GM12878 (cell line): ENCODE results near the gene PDE1C. TPM values are rescaled to one million over a fixed set of nuclear protein-coding genes. Genes with fewer than 3 reads are reported as not detected.
A peak's percentile ranks its signal among the peaks of the same experiment; 100 is the strongest.

ENCODE experiments used
- ATF2 ChIP-seq: IDR thresholded peaks from 2 replicates; pipeline ENCODE4 v1.6.1; 2012; ENCODE audit warnings: low read length, inconsistent platforms
- CBX3 ChIP-seq: fragments of 200-600 bp; sonication (generic); IDR thresholded peaks from 2 replicates; pipeline ENCODE4 v1.6.1; 2016; ENCODE audit warnings: low read depth, borderline replicate concordance
- CEBPZ ChIP-seq: fragments of 150-350 bp; IDR thresholded peaks from 2 replicates; pipeline ENCODE4 v1.6.1; 2016; ENCODE audit warnings: low read depth, low read length
- CREB1 ChIP-seq: IDR thresholded peaks from 2 replicates; pipeline ENCODE4 v1.6.1; 2012; ENCODE audit warnings: low read depth, mild to moderate bottlenecking, inconsistent platforms
- GABPA ChIP-seq: IDR thresholded peaks from 2 replicates; pipeline ENCODE4 v1.6.1; 2014; ENCODE audit warnings: antibody characterized with exemption, low read depth, mild to moderate bottlenecking, inconsistent platforms
- IKZF2 ChIP-seq, 2 experiments: fragments of 450-650 bp; IDR thresholded peaks; 2 replicates each; pipeline ENCODE4 v1.6.1; 2017; ENCODE audit warnings: mild to moderate bottlenecking in 2 of 2, moderate library complexity in 2 of 2
- JUND ChIP-seq: IDR thresholded peaks from 2 replicates; pipeline ENCODE4 v1.6.1; 2012; ENCODE audit warnings: low read depth, mild to moderate bottlenecking, low read length, improper control_type of control experiment, moderate library complexity
- MAX ChIP-seq: IDR thresholded peaks from 2 replicates; pipeline ENCODE4 v1.6.1; 2012; ENCODE audit warnings: low read depth, low read length, improper control_type of control experiment
- MEF2A ChIP-seq: IDR thresholded peaks from 2 replicates; pipeline ENCODE4 v1.6.1; 2011; ENCODE audit warnings: low read depth, mild to moderate bottlenecking, low read length, moderate library complexity; ENCODE audit not compliant: insufficient read depth
- MEF2B ChIP-seq: fragments of 450-650 bp; IDR thresholded peaks from 2 replicates; pipeline ENCODE4 v1.6.1; 2018; ENCODE audit warnings: mild to moderate bottlenecking, moderate library complexity; ENCODE audit not compliant: partially characterized antibody, poor library complexity, severe bottlenecking
- MLLT1 ChIP-seq: fragments of 450-650 bp; IDR thresholded peaks from 2 replicates; pipeline ENCODE4 v1.6.1; 2016; ENCODE audit warnings: mild to moderate bottlenecking
- PKNOX1 ChIP-seq: fragments of 450-650 bp; IDR thresholded peaks from 2 replicates; pipeline ENCODE4 v1.6.1; 2016; ENCODE audit warnings: mild to moderate bottlenecking
- RBBP5 ChIP-seq: fragments of 200-600 bp; sonication (generic); conservative IDR thresholded peaks from 2 replicates; pipeline ENCODE4 v1.6.1; 2016
- SREBF2 ChIP-seq: IDR thresholded peaks from 2 replicates; pipeline ENCODE4 v1.6.1; 2012; ENCODE audit warnings: mild to moderate bottlenecking, low read length
- TBL1XR1 ChIP-seq: IDR thresholded peaks from 2 replicates; pipeline ENCODE4 v1.6.1; 2012; ENCODE audit warnings: low read depth, low read length, improper control_type of control experiment
- TCF12 ChIP-seq: IDR thresholded peaks from 2 replicates; pipeline ENCODE4 v1.6.1; 2011; ENCODE audit warnings: low read depth, mild to moderate bottlenecking, low read length
- polyA plus RNA-seq, 11 experiments: library from polyadenylated mRNA; depleted of rRNA in 4 of 11; unstranded in 6 of 11; stranded (reverse) in 5 of 11; fragments of >200 nt; fragmentation: Nextera tagmentation in 4 of 11; fragmentation: Illumina TruSeq in 1 of 11; extraction: Ambion mirVana in 4 of 11; extraction: Trizol in 1 of 11; gene quantifications; 1 replicate in 1 of 11; 2 replicates in 10 of 11; pipeline versions ENCODE4 v1.2.1 to v1.2.3, GENCODE V29; 2011 to 2016; ENCODE audit warnings: inconsistent platforms in 2 of 11, missing spikeins in 2 of 11, low read depth in 1 of 11
- total RNA-seq, 4 experiments: library from RNA; depleted of rRNA in 3 of 4; stranded (reverse); fragments of >200 nt in 3 of 4; fragmentation: Illumina TruSeq in 1 of 4; extraction: Trizol in 1 of 4; gene quantifications; 2 replicates each; pipeline versions ENCODE4 v1.2.1 to v1.2.3, GENCODE V29; 2013 to 2021
- TF ChIP-seq, protein P1 (sequence below): fragments of 450-650 bp; formaldehyde crosslinking; IDR thresholded peaks from 2 replicates; pipeline ENCODE4 v1.5.0; 2022; ENCODE audit warnings: mild to moderate bottlenecking, missing genetic modification characterization
- TF ChIP-seq, protein P2 (sequence below): IDR thresholded peaks from 2 replicates; pipeline ENCODE4 v1.6.1; 2011; ENCODE audit warnings: low read depth, mild to moderate bottlenecking, low read length, moderate library complexity, borderline replicate concordance; ENCODE audit errors: extremely low read depth

The PDE1C gene
- total and polyA plus RNA-seq, 10 of the 15 experiments (the other 5 are each of a cell fraction or from before 2014, with no cell fraction given) = 0.29 to 2.3 (median 0.70) TPM

- TF ChIP-seq MAX = no peak
- TF ChIP-seq, protein P1, sequence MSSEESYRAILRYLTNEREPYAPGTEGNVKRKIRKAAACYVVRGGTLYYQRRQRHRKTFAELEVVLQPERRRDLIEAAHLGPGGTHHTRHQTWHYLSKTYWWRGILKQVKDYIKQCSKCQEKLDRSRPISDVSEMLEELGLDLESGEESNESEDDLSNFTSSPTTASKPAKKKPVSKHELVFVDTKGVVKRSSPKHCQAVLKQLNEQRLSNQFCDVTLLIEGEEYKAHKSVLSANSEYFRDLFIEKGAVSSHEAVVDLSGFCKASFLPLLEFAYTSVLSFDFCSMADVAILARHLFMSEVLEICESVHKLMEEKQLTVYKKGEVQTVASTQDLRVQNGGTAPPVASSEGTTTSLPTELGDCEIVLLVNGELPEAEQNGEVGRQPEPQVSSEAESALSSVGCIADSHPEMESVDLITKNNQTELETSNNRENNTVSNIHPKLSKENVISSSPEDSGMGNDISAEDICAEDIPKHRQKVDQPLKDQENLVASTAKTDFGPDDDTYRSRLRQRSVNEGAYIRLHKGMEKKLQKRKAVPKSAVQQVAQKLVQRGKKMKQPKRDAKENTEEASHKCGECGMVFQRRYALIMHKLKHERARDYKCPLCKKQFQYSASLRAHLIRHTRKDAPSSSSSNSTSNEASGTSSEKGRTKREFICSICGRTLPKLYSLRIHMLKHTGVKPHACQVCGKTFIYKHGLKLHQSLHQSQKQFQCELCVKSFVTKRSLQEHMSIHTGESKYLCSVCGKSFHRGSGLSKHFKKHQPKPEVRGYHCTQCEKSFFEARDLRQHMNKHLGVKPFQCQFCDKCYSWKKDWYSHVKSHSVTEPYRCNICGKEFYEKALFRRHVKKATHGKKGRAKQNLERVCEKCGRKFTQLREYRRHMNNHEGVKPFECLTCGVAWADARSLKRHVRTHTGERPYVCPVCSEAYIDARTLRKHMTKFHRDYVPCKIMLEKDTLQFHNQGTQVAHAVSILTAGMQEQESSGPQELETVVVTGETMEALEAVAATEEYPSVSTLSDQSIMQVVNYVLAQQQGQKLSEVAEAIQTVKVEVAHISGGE (CRISPR knock-in tag) = no peak
- TF ChIP-seq MEF2B = peak; percentile 30
- TF ChIP-seq CEBPZ = no peak
- peak; percentile 32 to 35; a peak in 3 of 4 replicates for TF ChIP-seq IKZF2 (IDR thresholded peaks at IDR 0.05)
- TF ChIP-seq ATF2 = peak; percentile 78
- TF ChIP-seq CBX3 = no peak
- TF ChIP-seq GABPA = peak; percentile 41; the same call in 1 of the 2 replicates
- TF ChIP-seq, protein P2, sequence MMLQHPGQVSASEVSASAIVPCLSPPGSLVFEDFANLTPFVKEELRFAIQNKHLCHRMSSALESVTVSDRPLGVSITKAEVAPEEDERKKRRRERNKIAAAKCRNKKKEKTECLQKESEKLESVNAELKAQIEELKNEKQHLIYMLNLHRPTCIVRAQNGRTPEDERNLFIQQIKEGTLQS = no peak
- TF ChIP-seq MLLT1 = peak; percentile 19; the same call in 1 of the 2 replicates
- no peak for TF ChIP-seq RBBP5
- TF ChIP-seq TBL1XR1 = no peak
- TF ChIP-seq PKNOX1 = no peak
- 0 out of 2 replicates have a peak, but pooled peaks have one; percentile 15 for TF ChIP-seq JUND
- no peak for TF ChIP-seq CREB1
- 0 out of 2 replicates have a peak, but pooled peaks have one; percentile 58 for TF ChIP-seq MEF2A
- no peak for TF ChIP-seq SREBF2
- no peak for TF ChIP-seq TCF12
Measured at GRCh38 chr7:32037650-32038198, 32.5 kb downstream of the PDE1C start (continued).
